ENCODE results near the gene PIK3AP1. TPM values are rescaled to one million over a fixed set of nuclear protein-coding genes. Genes with fewer than 3 reads are reported as not detected.

The PIK3AP1 gene
- total and polyA plus RNA-seq, 10 donors, result 59.8 to 256 (median 183) TPM

DNA sequence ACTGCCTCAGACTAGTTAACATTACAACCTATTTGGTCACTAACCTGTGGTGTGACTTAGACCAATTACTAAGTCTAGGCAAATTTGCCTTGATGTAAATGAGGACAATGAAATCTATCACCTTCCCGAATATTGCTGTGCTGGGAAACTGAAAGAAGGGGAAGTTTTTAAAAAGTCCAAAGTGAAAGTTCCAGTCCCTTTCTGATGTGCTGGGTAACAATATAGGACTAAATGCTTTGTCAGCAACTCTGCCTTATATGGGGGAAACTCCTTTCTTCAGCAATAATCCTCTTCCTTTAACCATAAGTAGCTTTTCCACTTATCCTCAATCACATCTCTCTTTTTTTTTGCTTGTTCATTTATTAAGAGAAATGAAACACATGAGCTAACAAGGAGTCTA is 3.9 kb downstream of the PIK3AP1 start:
- H3K27ac ChIP-seq, result peak overlapping the region in 7 of 8 donors; percentile 72 to 97 (median 92)
- H3K27me3 ChIP-seq (replicated peaks in 1 of 7), result peaks cover 0 to 4% (median 0%) of the 10 kb centered on the region in 7 donors
- H3K4me1 ChIP-seq, result peaks cover 31 to 97% (median 71%) of the 10 kb centered on the region in 6 donors
- H3K4me3 ChIP-seq, result peak overlapping the region in 3 of 8 donors; percentile 7 to 81 (median 11)
- TF ChIP-seq, protein P1, sequence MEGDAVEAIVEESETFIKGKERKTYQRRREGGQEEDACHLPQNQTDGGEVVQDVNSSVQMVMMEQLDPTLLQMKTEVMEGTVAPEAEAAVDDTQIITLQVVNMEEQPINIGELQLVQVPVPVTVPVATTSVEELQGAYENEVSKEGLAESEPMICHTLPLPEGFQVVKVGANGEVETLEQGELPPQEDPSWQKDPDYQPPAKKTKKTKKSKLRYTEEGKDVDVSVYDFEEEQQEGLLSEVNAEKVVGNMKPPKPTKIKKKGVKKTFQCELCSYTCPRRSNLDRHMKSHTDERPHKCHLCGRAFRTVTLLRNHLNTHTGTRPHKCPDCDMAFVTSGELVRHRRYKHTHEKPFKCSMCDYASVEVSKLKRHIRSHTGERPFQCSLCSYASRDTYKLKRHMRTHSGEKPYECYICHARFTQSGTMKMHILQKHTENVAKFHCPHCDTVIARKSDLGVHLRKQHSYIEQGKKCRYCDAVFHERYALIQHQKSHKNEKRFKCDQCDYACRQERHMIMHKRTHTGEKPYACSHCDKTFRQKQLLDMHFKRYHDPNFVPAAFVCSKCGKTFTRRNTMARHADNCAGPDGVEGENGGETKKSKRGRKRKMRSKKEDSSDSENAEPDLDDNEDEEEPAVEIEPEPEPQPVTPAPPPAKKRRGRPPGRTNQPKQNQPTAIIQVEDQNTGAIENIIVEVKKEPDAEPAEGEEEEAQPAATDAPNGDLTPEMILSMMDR (IDR thresholded peaks at IDR 0.05 in 8 of 11, conservative IDR thresholded peaks at IDR 0.05 in 3 of 11), result no peak
- no peak for TF ChIP-seq POLR2A (IDR thresholded peaks at IDR 0.05)
- no peak for TF ChIP-seq POLR2AphosphoS5 (IDR thresholded peaks at IDR 0.05)
- intact Hi-C loops (cut with DNase I; ENCODE audit: low total_unique reads), result loop anchor here (5.0 kb wide), 1 partner anchor 44 kb away; no protein-coding TSS in a partner anchor
- no peaks in the 10 kb centered on the region for H3K9me3 ChIP-seq
- H3K36me3 ChIP-seq, result peaks cover 0 to 34% (median 0%) of the 10 kb centered on the region in 6 donors
- DNase-seq, result no peak
- WGBS, 5 donors, result 15 to 28% (median 25%) methylated on average over 1 of the region's 1 CpG

- H3K4me1 ChIP-seq, result peaks cover 25 to 100% (median 74%) of the 10 kb centered on the region in 6 donors
- H3K27ac ChIP-seq, result peak overlapping the region in 3 of 8 donors; percentile 41 to 97 (median 92)
- H3K36me3 ChIP-seq, result peaks cover 0 to 36% (median 1%) of the 10 kb centered on the region in 6 donors
- DNase-seq, result no peak
- no peaks in the 10 kb centered on the region for H3K9me3 ChIP-seq
- intact Hi-C loops (cut with DNase I; ENCODE audit: low total_unique reads), result loop anchor here (5.0 kb wide), 1 partner anchor 42 kb away; no protein-coding TSS in a partner anchor
- H3K4me3 ChIP-seq, result no peak overlapping the region
- TF ChIP-seq POLR2AphosphoS5 (IDR thresholded peaks at IDR 0.05), result no peak
- TF ChIP-seq, protein P1 (IDR thresholded peaks at IDR 0.05 in 8 of 11, conservative IDR thresholded peaks at IDR 0.05 in 3 of 11), result no peak
- no peak for TF ChIP-seq POLR2A (IDR thresholded peaks at IDR 0.05)
- no peaks in the 10 kb centered on the region for H3K27me3 ChIP-seq (replicated peaks in 1 of 7)
- WGBS, 5 donors, result 81 to 83% (median 83%) methylated on average over 2 of the region's 2 CpGs
These were observed 5.5 kb downstream of the PIK3AP1 start for GRCh38 chr10:96714746-96715255.

DNA sequence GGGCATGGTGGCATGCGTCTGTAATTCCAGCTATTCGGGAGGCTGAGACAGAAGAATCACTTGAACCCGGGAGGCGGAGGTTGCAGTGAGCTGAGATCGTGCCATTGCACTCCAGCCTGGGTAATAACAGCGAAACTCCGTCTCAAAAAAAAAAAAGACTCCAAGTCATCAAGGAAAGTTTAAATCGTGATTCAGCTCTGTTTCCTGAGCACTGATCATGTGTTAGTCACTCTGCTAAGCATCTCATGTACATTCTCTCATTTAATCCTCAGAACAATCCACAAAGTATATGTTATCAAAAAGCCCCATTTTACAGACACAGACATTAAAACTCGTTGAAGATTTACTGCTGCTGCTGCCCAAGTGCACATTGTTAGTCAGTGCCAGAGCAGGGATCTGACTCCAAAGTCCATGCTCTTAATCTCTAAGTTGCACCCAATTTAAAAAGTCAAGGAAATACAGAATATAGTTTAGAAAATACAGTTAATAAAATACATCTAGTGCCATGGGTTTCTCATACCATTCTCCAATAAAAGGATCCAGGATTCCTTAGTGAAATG is 6.2 kb downstream of the PIK3AP1 start:
- peaks cover 0 to 43% (median 8%) of the 10 kb centered on the region in 6 donors for H3K36me3 ChIP-seq
- H3K9me3 ChIP-seq, result no peaks in the 10 kb centered on the region
- no peaks in the 10 kb centered on the region for H3K27me3 ChIP-seq (replicated peaks in 1 of 7)
- intact Hi-C loops (cut with DNase I; ENCODE audit: low total_unique reads), result no loop called here
- no peak overlapping the region for H3K4me3 ChIP-seq
- peak overlapping the region in 3 of 8 donors; percentile 41 to 97 (median 92) for H3K27ac ChIP-seq
- DNase-seq, result no peak
- 81 to 91% (median 82%) methylated on average over 9 of the region's 9 CpGs for WGBS, 5 donors
- H3K4me1 ChIP-seq, result peaks cover 32 to 100% (median 76%) of the 10 kb centered on the region in 6 donors
- TF ChIP-seq POLR2A (IDR thresholded peaks at IDR 0.05), result no peak
- TF ChIP-seq, protein P1 (IDR thresholded peaks at IDR 0.05 in 8 of 11, conservative IDR thresholded peaks at IDR 0.05 in 3 of 11), result no peak
- no peak for TF ChIP-seq POLR2AphosphoS5 (IDR thresholded peaks at IDR 0.05)

DNA sequence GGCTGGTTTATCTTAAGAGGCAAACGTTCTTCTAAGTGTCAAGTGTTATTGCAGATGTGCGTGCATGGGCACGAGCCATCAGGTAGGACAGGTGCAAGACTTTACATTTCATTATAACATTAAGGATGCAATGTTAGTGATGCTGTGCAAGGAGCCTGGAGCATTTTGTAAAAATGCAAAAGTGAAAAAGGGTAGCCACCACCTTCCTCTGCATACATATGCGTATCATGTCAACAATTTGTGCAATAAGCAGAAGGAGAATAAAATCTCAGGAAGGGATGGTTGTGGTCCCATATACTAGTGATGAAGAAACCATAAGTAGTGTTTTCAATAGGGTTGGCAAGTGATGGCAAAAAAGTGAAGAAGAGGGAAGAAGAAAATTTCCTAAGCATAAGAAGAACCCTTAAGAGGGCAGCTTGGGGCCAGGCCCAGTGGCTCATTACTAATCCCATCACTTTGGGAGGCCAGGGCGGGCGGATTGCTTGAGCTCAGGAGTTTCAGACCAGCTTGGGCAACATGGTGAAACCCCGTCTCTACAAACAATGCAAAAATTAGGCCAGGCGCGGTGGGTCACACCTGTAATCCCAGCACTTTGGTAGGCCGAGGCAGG is 7.5 kb downstream of the PIK3AP1 start:
- Histone ChIP-seq H3K27me3 (replicated peaks in 1 of 7) (no peaks in the 10 kb centered on the region), H3K4me1 (peaks cover 35 to 100% (median 76%) of the 10 kb centered on the region in 6 donors), H3K27ac (peak overlapping the region in 3 of 8 donors; percentile 27 to 97 (median 92)), H3K36me3 (peaks cover 0 to 57% (median 11%) of the 10 kb centered on the region in 6 donors), H3K4me3 (no peak overlapping the region), H3K9me3 (no peaks in the 10 kb centered on the region)
- intact Hi-C loops (cut with DNase I; ENCODE audit: low total_unique reads), result no loop called here
- WGBS, 5 donors, result 80 to 86% (median 85%) methylated on average over 10 of the region's 10 CpGs
- DNase-seq, result no peak
- TF ChIP-seq POLR2A (IDR thresholded peaks at IDR 0.05), result no peak
- TF ChIP-seq POLR2AphosphoS5 (IDR thresholded peaks at IDR 0.05), result no peak
- TF ChIP-seq, protein P1 (IDR thresholded peaks at IDR 0.05 in 8 of 11, conservative IDR thresholded peaks at IDR 0.05 in 3 of 11), result no peak
